ENCODE data around the gene GNL3L. TPM values are rescaled to one million over a fixed set of nuclear protein-coding genes. Genes with fewer than 3 reads are reported as not detected.
"Not testable (repeated sequence)": the region's sequence is repeated elsewhere in the genome, so short reads cannot be mapped to it uniquely, and the experiment has no call there.

The GNL3L gene
- total and polyA plus RNA-seq, 4 donors: 3.8 to 22.1 (median 11.4) TPM

- no peak for TF ChIP-seq ATF3 (IDR thresholded peaks at IDR 0.05)
- TF ChIP-seq RXRA (IDR thresholded peaks at IDR 0.05): no peak
- no peak for TF ChIP-seq ZBTB33 (IDR thresholded peaks at IDR 0.05)
- TF ChIP-seq SP1 (IDR thresholded peaks at IDR 0.05): no peak
- TF ChIP-seq REST (IDR thresholded peaks at IDR 0.05): no peak
- no peak for TF ChIP-seq TAF1 (conservative IDR thresholded peaks at IDR 0.05)
- no peak for TF ChIP-seq RAD21 (IDR thresholded peaks at IDR 0.05)
- no peak for TF ChIP-seq GABPA (IDR thresholded peaks at IDR 0.05 in 1 of 2, conservative IDR thresholded peaks at IDR 0.05 in 1 of 2)
- TF ChIP-seq JUND (IDR thresholded peaks at IDR 0.05): no peak
- no peak for TF ChIP-seq FOXA1 (IDR thresholded peaks at IDR 0.05)
- no peak for TF ChIP-seq HNF4A (conservative IDR thresholded peaks at IDR 0.05)
- no peaks in the 10 kb centered on the region for H3K27me3 ChIP-seq (ENCODE audit: control insufficient read depth in 4 of 4, insufficient read depth in 4 of 4, low read length in 3 of 4)
- H3K4me3 ChIP-seq (ENCODE audit: low read depth in 1 of 3, low read length in 3 of 3): no peak overlapping the region
- H3K4me1 ChIP-seq (ENCODE audit: control insufficient read depth in 4 of 4, insufficient read depth in 4 of 4, low read length in 3 of 4): peaks cover 3 to 10% (median 8%) of the 10 kb centered on the region in 4 donors
- H3K36me3 ChIP-seq (ENCODE audit: control insufficient read depth in 4 of 4, insufficient read depth in 3 of 4, low read depth in 1 of 4, low read length in 3 of 4): peaks cover 0 to 20% (median 9%) of the 10 kb centered on the region in 4 donors
- no peak overlapping the region for H3K27ac ChIP-seq (ENCODE audit: low read depth in 1 of 2, low read length in 2 of 2)
- H3K9ac ChIP-seq (ENCODE audit: low read depth in 1 of 2, low read length in 2 of 2): no peak overlapping the region
- no peaks in the 10 kb centered on the region for H3K9me3 ChIP-seq (ENCODE audit: control insufficient read depth in 4 of 4, low read length in 3 of 4)
- DNase-seq (ENCODE audit: low spot score): no peak
- WGBS: 87% methylated on average over 4 of the region's 4 CpGs
Measured at GRCh38 chrX:54534271-54534670, 4.3 kb downstream of the GNL3L start.

GRCh38 chrX:54540289-54540688, 10.3 kb downstream of the GNL3L start:
- H3K4me3 ChIP-seq (ENCODE audit: low read depth in 1 of 3, low read length in 3 of 3): no peak overlapping the region
- peaks cover 8 to 56% (median 35%) of the 10 kb centered on the region in 4 donors for H3K36me3 ChIP-seq (ENCODE audit: control insufficient read depth in 4 of 4, insufficient read depth in 3 of 4, low read depth in 1 of 4, low read length in 3 of 4)
- H3K9ac ChIP-seq (ENCODE audit: low read depth in 1 of 2, low read length in 2 of 2): no peak overlapping the region
- peaks cover 0 to 3% (median 0%) of the 10 kb centered on the region in 4 donors for H3K27me3 ChIP-seq (ENCODE audit: control insufficient read depth in 4 of 4, insufficient read depth in 4 of 4, low read length in 3 of 4)
- no peaks in the 10 kb centered on the region for H3K4me1 ChIP-seq (ENCODE audit: control insufficient read depth in 4 of 4, insufficient read depth in 4 of 4, low read length in 3 of 4)
- H3K27ac ChIP-seq (ENCODE audit: low read depth in 1 of 2, low read length in 2 of 2): no peak overlapping the region
- 92% methylated on average over 4 of the region's 4 CpGs for WGBS
- H3K9me3 ChIP-seq (ENCODE audit: control insufficient read depth in 4 of 4, low read length in 3 of 4): no peaks in the 10 kb centered on the region
- TF ChIP-seq EGR1 (IDR thresholded peaks at IDR 0.05; ENCODE audit: low read depth in 2 of 2): no peak
- TF ChIP-seq SP1 (IDR thresholded peaks at IDR 0.05): no peak
- no peak for TF ChIP-seq TAF1 (conservative IDR thresholded peaks at IDR 0.05)
- TF ChIP-seq REST (IDR thresholded peaks at IDR 0.05): no peak
- TF ChIP-seq YY1 (IDR thresholded peaks at IDR 0.05): no peak
- TF ChIP-seq JUND (IDR thresholded peaks at IDR 0.05): no peak
- no peak for TF ChIP-seq ZBTB33 (IDR thresholded peaks at IDR 0.05)
- DNase-seq (ENCODE audit: low spot score): no peak

GRCh38 chrX:54542239-54542638, 12.2 kb downstream of the GNL3L start:
- not testable (repeated sequence) for H3K9me3 ChIP-seq (ENCODE audit: control insufficient read depth in 4 of 4, low read length in 3 of 4)
- peaks cover 8 to 60% (median 37%) of the 10 kb centered on the region in 4 donors for H3K36me3 ChIP-seq (ENCODE audit: control insufficient read depth in 4 of 4, insufficient read depth in 3 of 4, low read depth in 1 of 4, low read length in 3 of 4)
- 98% methylated on average over 2 of the region's 4 CpGs for WGBS

More at GRCh38 chrX:54542239-54542638, 12.2 kb downstream of the GNL3L start:
- H3K4me1 ChIP-seq (ENCODE audit: control insufficient read depth in 4 of 4, insufficient read depth in 4 of 4, low read length in 3 of 4); H3K27me3 ChIP-seq (ENCODE audit: control insufficient read depth in 4 of 4, insufficient read depth in 4 of 4, low read length in 3 of 4); H3K27ac ChIP-seq (ENCODE audit: low read depth in 1 of 2, low read length in 2 of 2); H3K4me3 ChIP-seq (ENCODE audit: low read depth in 1 of 3, low read length in 3 of 3); DNase-seq (ENCODE audit: low spot score); H3K9ac ChIP-seq (ENCODE audit: low read depth in 1 of 2, low read length in 2 of 2): not testable (repeated sequence)
